Adrenal gland (tissue), 12 donors: ENCODE results near the gene MKI67. TPM values are rescaled to one million over a fixed set of nuclear protein-coding genes. Genes with fewer than 3 reads are reported as not detected.

Experiments
- DNase-seq, 7 donors: peaks; one replicate each; pipeline ENCODE4 v3.0.0-alpha.2; 2019 to 2020
- H3K27ac ChIP-seq, 5 donors: fragments of 200-600 bp; sonication (generic) in 4 of 5; 1 replicate in 3 of 5; 2 replicates in 2 of 5; pipeline versions ENCODE4 v1.5.1 to v1.8.0; 2016 to 2020; ENCODE audit warnings: mild to moderate bottlenecking in 1 of 5
- H3K27me3 ChIP-seq: fragments of 200-600 bp; 2 replicates; pipeline ENCODE4 v1.8.0; 2021
- H3K36me3 ChIP-seq, 2 donors: fragments of 200-600 bp; replicated peaks in 1 of 2; 1 replicate in 1 of 2; 2 replicates in 1 of 2; pipeline versions ENCODE4 v1.5.1 to v1.8.0; 2018 to 2022
- H3K4me1 ChIP-seq, 2 donors: fragments of 200-600 bp; replicated peaks in 1 of 2; 1 replicate in 1 of 2; 2 replicates in 1 of 2; pipeline versions ENCODE4 v1.5.1 to v1.8.0; 2018 to 2021
- H3K4me3 ChIP-seq, 4 donors: fragments of 200-600 bp; sonication (generic) in 3 of 4; one replicate each; pipeline ENCODE4 v1.5.1; 2016 to 2018
- H3K9me3 ChIP-seq, 3 donors: fragments of 200-600 bp; sonication (generic) in 1 of 3; replicated peaks in 1 of 3; 1 replicate in 2 of 3; 2 replicates in 1 of 3; pipeline versions ENCODE4 v1.5.1 to v1.8.0; 2016 to 2021
- POLR2A ChIP-seq, 2 donors: fragments of 450-650 bp; IDR thresholded peaks; one replicate each; pipeline ENCODE4 v1.6.1; 2017; ENCODE audit warnings: antibody characterized with exemption in 2 of 2, mild to moderate bottlenecking in 2 of 2, moderate library complexity in 1 of 2
- WGBS, 4 donors: extraction: QIAGEN DNeasy Blood & Tissue Kit in 2 of 4; methylation state at CpG; one replicate each; pipeline versions ENCODE4 v1.1.5 to v1.1.7; 2013 to 2017; 5-methylcytosine and 5-hydroxymethylcytosine counted together
- intact Hi-C, 2 donors: fragments of 100-400 bp; cut with DNase I; formaldehyde crosslinking; loops; one replicate each; pipeline versions ENCODE4 v1.14.1 to v1.15.0; 2022 to 2023
- polyA plus RNA-seq, 3 donors: library from polyadenylated mRNA; stranded (reverse); fragments of 200-250 nt in 2 of 3; fragments of 350-450 nt in 1 of 3; fragmentation: Illumina TruSeq in 1 of 3; extraction: RNeasy Lipid Tissue Mini Kit (QIAGEN cat#74804) in 1 of 3; gene quantifications; one replicate each; pipeline ENCODE4 v1.2.3, GENCODE V29; 2013 to 2014
- total RNA-seq, 9 donors: library from RNA; depleted of rRNA in 4 of 9; stranded (reverse); fragments of >200 nt in 4 of 9; fragments of 120-200 nt in 1 of 9; fragmentation: NEBNext Ultra II Directional in 1 of 9; extraction: Animal tissue kit (Norgen Biotek cat#: 25700) in 1 of 9; gene quantifications; one replicate each; pipeline versions ENCODE4 v1.1.0 to v1.2.4, GENCODE V29; 2013 to 2023
- TF ChIP-seq, protein P1 (sequence below), 6 experiments: fragments of 450-650 bp in 4 of 6; fragments of 200-600 bp in 2 of 6; sonication (generic) in 1 of 6; IDR thresholded peaks; 1 replicate in 5 of 6; 2 replicates in 1 of 6; pipeline versions ENCODE4 v1.5.1 to v1.8.0; 2016 to 2021; ENCODE audit warnings: antibody characterized with exemption in 6 of 6, mild to moderate bottlenecking in 2 of 6, moderate library complexity in 1 of 6
- donor health status: healthy with polysubstance abuse.
- donor health status: Bipolar disorder and iron deficiency.
- donor health status: DM: yes; HTN: yes; CAD: no.
- donor health status: DM: no; HTN: no; CAD: no.
- donor health status: DM: no; HTN: no; CAD: no.
- donor health status: DM: yes; HTN: yes; CAD: no.

MKI67 gene
- total and polyA plus RNA-seq, 12 donors = 0.30 to 16.8 (median 3.0) TPM

DNA sequence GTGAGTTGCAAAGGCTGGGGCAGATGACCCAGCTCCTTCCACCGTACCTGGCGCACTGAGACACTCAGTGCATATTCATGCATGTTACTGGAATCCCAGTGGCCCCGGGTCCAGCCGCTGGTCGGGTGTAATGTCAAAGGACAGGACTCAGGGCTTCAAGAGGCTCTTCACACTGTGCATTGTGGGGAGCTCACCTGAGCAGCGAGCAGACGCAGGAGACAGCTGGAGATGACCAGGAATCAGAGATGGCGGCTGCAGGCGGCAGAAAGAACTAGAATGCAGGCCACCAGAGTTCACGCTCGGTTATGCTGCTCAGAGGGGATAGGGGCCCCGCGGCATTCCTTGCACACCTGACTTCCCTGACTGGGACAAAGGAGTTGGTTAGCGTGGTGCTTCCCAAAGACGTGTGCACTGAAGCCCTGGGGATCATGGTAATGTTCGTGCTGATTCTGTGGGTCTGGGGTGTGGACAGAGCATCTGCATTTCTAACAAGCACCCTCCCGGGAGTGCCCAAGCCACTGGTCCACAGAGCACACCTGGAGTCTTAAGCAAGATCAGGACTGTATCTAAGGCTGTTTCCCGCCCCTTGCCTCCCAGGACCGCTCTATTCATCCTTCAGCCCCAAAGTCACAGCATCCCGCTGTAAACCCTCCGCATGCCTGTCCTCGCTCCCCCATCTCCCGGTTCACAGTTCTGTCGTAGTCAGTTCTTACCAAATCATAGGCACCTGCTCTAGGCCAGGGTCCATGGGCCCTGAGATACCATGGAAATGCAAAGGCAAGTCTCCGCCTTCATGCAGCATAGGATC is 71.0 kb downstream of the MKI67 start:
- Histone ChIP-seq H3K9me3 (no peaks in the 10 kb centered on the region), H3K4me3 (no peak overlapping the region), H3K27me3 (no peaks in the 10 kb centered on the region), H3K36me3 (peaks cover 0 to 21% of the 10 kb centered on the region in 2 donors), H3K27ac (no peak overlapping the region), H3K4me1 (no peaks in the 10 kb centered on the region)
- WGBS, 4 donors = 94 to 97% (median 96%) methylated on average over 25 of the region's 25 CpGs
- intact Hi-C loops = no loop called here
- peak in 3 of 7 donors; percentile 5 to 11 (median 6) for DNase-seq
- TF ChIP-seq, protein P1, sequence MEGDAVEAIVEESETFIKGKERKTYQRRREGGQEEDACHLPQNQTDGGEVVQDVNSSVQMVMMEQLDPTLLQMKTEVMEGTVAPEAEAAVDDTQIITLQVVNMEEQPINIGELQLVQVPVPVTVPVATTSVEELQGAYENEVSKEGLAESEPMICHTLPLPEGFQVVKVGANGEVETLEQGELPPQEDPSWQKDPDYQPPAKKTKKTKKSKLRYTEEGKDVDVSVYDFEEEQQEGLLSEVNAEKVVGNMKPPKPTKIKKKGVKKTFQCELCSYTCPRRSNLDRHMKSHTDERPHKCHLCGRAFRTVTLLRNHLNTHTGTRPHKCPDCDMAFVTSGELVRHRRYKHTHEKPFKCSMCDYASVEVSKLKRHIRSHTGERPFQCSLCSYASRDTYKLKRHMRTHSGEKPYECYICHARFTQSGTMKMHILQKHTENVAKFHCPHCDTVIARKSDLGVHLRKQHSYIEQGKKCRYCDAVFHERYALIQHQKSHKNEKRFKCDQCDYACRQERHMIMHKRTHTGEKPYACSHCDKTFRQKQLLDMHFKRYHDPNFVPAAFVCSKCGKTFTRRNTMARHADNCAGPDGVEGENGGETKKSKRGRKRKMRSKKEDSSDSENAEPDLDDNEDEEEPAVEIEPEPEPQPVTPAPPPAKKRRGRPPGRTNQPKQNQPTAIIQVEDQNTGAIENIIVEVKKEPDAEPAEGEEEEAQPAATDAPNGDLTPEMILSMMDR (IDR thresholded peaks at IDR 0.05) = no peak
- no peak for TF ChIP-seq POLR2A (IDR thresholded peaks at IDR 0.05)

GRCh38 chr10:128054163-128054970 is 71.9 kb downstream of the MKI67 start:
- no peaks in the 10 kb centered on the region for H3K27me3 ChIP-seq
- peak in 5 of 7 donors; percentile 13 to 74 (median 49) for DNase-seq
- TF ChIP-seq, protein P1 (IDR thresholded peaks at IDR 0.05) = no peak
- no peak for TF ChIP-seq POLR2A (IDR thresholded peaks at IDR 0.05)
- H3K27ac ChIP-seq = peak overlapping the region in 1 of 5 donors; percentile 56
- 79 to 87% (median 86%) methylated on average over 14 to 16 of the region's 16 CpGs for WGBS, 4 donors
- no peaks in the 10 kb centered on the region for H3K9me3 ChIP-seq
- no peak overlapping the region for H3K4me3 ChIP-seq
- intact Hi-C loops = no loop called here
- peaks cover 0 to 21% of the 10 kb centered on the region in 2 donors for H3K36me3 ChIP-seq
- H3K4me1 ChIP-seq = no peaks in the 10 kb centered on the region

- TF ChIP-seq, protein P1 (IDR thresholded peaks at IDR 0.05) = no peak
- TF ChIP-seq POLR2A (IDR thresholded peaks at IDR 0.05) = no peak
- DNase-seq = peak in 2 of 7 donors; percentile 3 to 7
- Histone ChIP-seq H3K36me3 (peaks cover 0 to 21% of the 10 kb centered on the region in 2 donors), H3K9me3 (no peaks in the 10 kb centered on the region), H3K27ac (peak overlapping the region in 1 of 5 donors; percentile 29), H3K4me1 (no peaks in the 10 kb centered on the region), H3K4me3 (no peak overlapping the region), H3K27me3 (no peaks in the 10 kb centered on the region)
- intact Hi-C loops = no loop called here
- 91 to 100% (median 96%) methylated on average over 7 of the region's 7 CpGs for WGBS, 4 donors
These were observed 72.9 kb downstream of the MKI67 start for GRCh38 chr10:128053356-128053755.

GRCh38 chr10:128052696-128053095 is 73.5 kb downstream of the MKI67 start:
- 88 to 98% (median 95%) methylated on average over 7 of the region's 7 CpGs for WGBS, 4 donors
- Histone ChIP-seq H3K9me3 (no peaks in the 10 kb centered on the region), H3K4me1 (no peaks in the 10 kb centered on the region), H3K27me3 (no peaks in the 10 kb centered on the region), H3K27ac (peak overlapping the region in 1 of 5 donors; percentile 29), H3K4me3 (no peak overlapping the region), H3K36me3 (peaks cover 0 to 21% of the 10 kb centered on the region in 2 donors)
- intact Hi-C loops = no loop called here
- TF ChIP-seq, protein P1 (IDR thresholded peaks at IDR 0.05) = no peak
- no peak for TF ChIP-seq POLR2A (IDR thresholded peaks at IDR 0.05)
- DNase-seq = peak in 1 of 7 donors; percentile 2
